Trophoblast cell (in vitro differentiated cells and primary cell): ENCODE measurements around the gene ALG8.

Experiments
- DNase-seq, 2 donors: peaks; one replicate each; pipeline ENCODE4 v3.0.0-alpha.2; 2016
- H2AFZ ChIP-seq: 2 replicates; pipeline ENCODE4 v1.6.1; 2013; ENCODE audit warnings: low read length, moderate library complexity, mild to moderate bottlenecking; ENCODE audit not compliant: insufficient read depth, poor library complexity
- H2AK5ac ChIP-seq: 2 replicates; pipeline ENCODE4 v1.6.1; 2013; ENCODE audit warnings: mild to moderate bottlenecking, low read length
- H2BK120ac ChIP-seq: 2 replicates; pipeline ENCODE4 v1.6.1; 2013; ENCODE audit warnings: low read length, mild to moderate bottlenecking, moderate library complexity; ENCODE audit not compliant: insufficient read depth, poor library complexity
- H2BK12ac ChIP-seq: 2 replicates; pipeline ENCODE4 v1.6.1; 2013; ENCODE audit warnings: mild to moderate bottlenecking, low read length, moderate library complexity
- H2BK5ac ChIP-seq: 2 replicates; pipeline ENCODE4 v1.6.1; 2013; ENCODE audit warnings: low read length, low read depth, moderate library complexity, mild to moderate bottlenecking; ENCODE audit not compliant: poor library complexity
- H3K14ac ChIP-seq: 2 replicates; pipeline ENCODE4 v1.6.1; 2013; ENCODE audit warnings: mild to moderate bottlenecking, low read length
- H3K18ac ChIP-seq: 2 replicates; pipeline ENCODE4 v1.6.1; 2013; ENCODE audit warnings: mild to moderate bottlenecking, low read length
- H3K23ac ChIP-seq: 2 replicates; pipeline ENCODE4 v1.6.1; 2013; ENCODE audit warnings: low read length
- H3K27ac ChIP-seq: 2 replicates; pipeline ENCODE4 v1.5.1; 2013; ENCODE audit warnings: low read depth, mild to moderate bottlenecking, inconsistent platforms, low read length, moderate library complexity
- H3K27me3 ChIP-seq: 2 replicates; pipeline ENCODE4 v1.6.1; 2013; ENCODE audit warnings: inconsistent platforms, mild to moderate bottlenecking, low read length, moderate library complexity; ENCODE audit not compliant: insufficient read depth
- H3K36me3 ChIP-seq, 2 experiments: 1 replicate in 1 of 2; 2 replicates in 1 of 2; pipeline ENCODE4 v1.6.1; 2013; ENCODE audit warnings: low read length in 2 of 2, mild to moderate bottlenecking in 2 of 2, moderate library complexity in 1 of 2; ENCODE audit not compliant: insufficient read depth in 2 of 2, control insufficient read depth in 1 of 2
- H3K4ac ChIP-seq: 2 replicates; pipeline ENCODE4 v1.6.1; 2013; ENCODE audit warnings: low read depth, mild to moderate bottlenecking, low read length, moderate library complexity
- H3K4me1 ChIP-seq, 2 experiments: 1 replicate in 1 of 2; 2 replicates in 1 of 2; pipeline ENCODE4 v1.6.1; 2013; ENCODE audit warnings: low read length in 2 of 2, mild to moderate bottlenecking in 2 of 2, moderate library complexity in 1 of 2; ENCODE audit not compliant: insufficient read depth in 2 of 2, control insufficient read depth in 1 of 2
- H3K4me2 ChIP-seq: 2 replicates; pipeline ENCODE4 v1.6.1; 2013; ENCODE audit warnings: inconsistent platforms, mild to moderate bottlenecking, low read length, moderate library complexity
- H3K4me3 ChIP-seq: 2 replicates; pipeline ENCODE4 v1.5.1; 2013; ENCODE audit warnings: mild to moderate bottlenecking, low read depth, low read length, inconsistent platforms
- H3K79me1 ChIP-seq: one replicate; pipeline ENCODE4 v1.6.1; 2013; ENCODE audit warnings: low read length
- H3K79me2 ChIP-seq: 2 replicates; pipeline ENCODE4 v1.6.1; 2013; ENCODE audit warnings: low read length, mild to moderate bottlenecking; ENCODE audit not compliant: control insufficient read depth, insufficient read depth, poor library complexity
- H3K9ac ChIP-seq: 2 replicates; pipeline ENCODE4 v1.6.1; 2013; ENCODE audit warnings: mild to moderate bottlenecking, low read length
- H3K9me3 ChIP-seq: 2 replicates; pipeline ENCODE4 v1.6.1; 2013; ENCODE audit warnings: low read depth, mild to moderate bottlenecking, control low read depth, inconsistent platforms, low read length; ENCODE audit not compliant: insufficient read depth
- H4K12ac ChIP-seq: 2 replicates; pipeline ENCODE4 v1.6.1; 2013; ENCODE audit warnings: low read depth, mild to moderate bottlenecking, low read length, moderate library complexity
- H4K8ac ChIP-seq: 2 replicates; pipeline ENCODE4 v1.6.1; 2013; ENCODE audit warnings: low read depth, mild to moderate bottlenecking, low read length, moderate library complexity
- H4K91ac ChIP-seq: one replicate; pipeline ENCODE4 v1.6.1; 2013; ENCODE audit warnings: low read depth, mild to moderate bottlenecking, low read length, moderate library complexity
- WGBS: extraction: QIAGEN DNeasy Blood & Tissue Kit; methylation state at CpG from one replicate; pipeline ENCODE4 v1.1.7; 2013; ENCODE audit warnings: missing lambda C conversion rate; ENCODE audit not compliant: insufficient read length, insufficient coverage; ENCODE audit errors: extremely low coverage; 5-methylcytosine and 5-hydroxymethylcytosine counted together

ALG8 gene

GRCh38 chr11:78070621-78071020 is 68.8 kb downstream of the ALG8 start:
- Histone ChIP-seq H3K27me3 (no peaks in the 10 kb centered on the region), H2BK120ac (no peak overlapping the region), H3K4me1 (peaks cover 3 to 5% of the 10 kb centered on the region in 2 experiments), H3K4me2 (no peak overlapping the region), H4K12ac (no peak overlapping the region), H3K9me3 (no peaks in the 10 kb centered on the region), H3K14ac (no peak overlapping the region), H3K79me1 (no peaks in the 10 kb centered on the region), H3K23ac (no peak overlapping the region), H2BK12ac (no peak overlapping the region), H3K79me2 (peaks cover 5% of the 10 kb centered on the region), H3K4me3 (no peak overlapping the region), H3K27ac (no peak overlapping the region), H2AFZ (no peak overlapping the region), H3K4ac (no peak overlapping the region), H2AK5ac (no peak overlapping the region), H4K8ac (no peak overlapping the region), H3K36me3 (peaks cover 21 to 30% of the 10 kb centered on the region in 2 experiments), H4K91ac (no peak overlapping the region), H2BK5ac (peak overlapping the region; percentile 51), H3K9ac (no peak overlapping the region), H3K18ac (peak overlapping the region; percentile 14)
- DNase-seq: no peak
- WGBS: no CpG with 5 or more reads among the region's 2 CpGs

- H2AK5ac ChIP-seq: no peak overlapping the region
- H4K91ac ChIP-seq: no peak overlapping the region
- H3K23ac ChIP-seq: no peak overlapping the region
- H3K4me2 ChIP-seq: no peak overlapping the region
- H3K18ac ChIP-seq: no peak overlapping the region
- no peak overlapping the region for H4K12ac ChIP-seq
- no peak overlapping the region for H4K8ac ChIP-seq
- no peaks in the 10 kb centered on the region for H3K79me1 ChIP-seq
- no peaks in the 10 kb centered on the region for H3K27me3 ChIP-seq
- H3K79me2 ChIP-seq: no peaks in the 10 kb centered on the region
- H2BK5ac ChIP-seq: no peak overlapping the region
- H3K4me1 ChIP-seq: no peaks in the 10 kb centered on the region
- H3K4ac ChIP-seq: no peak overlapping the region
- no CpG with 5 or more reads among the region's 2 CpGs for WGBS
- H2AFZ ChIP-seq: no peak overlapping the region
- peak overlapping the region; percentile 43 for H3K9ac ChIP-seq
- no peak overlapping the region for H2BK120ac ChIP-seq
- H3K14ac ChIP-seq: no peak overlapping the region
- peaks cover 19 to 26% of the 10 kb centered on the region in 2 experiments for H3K36me3 ChIP-seq
- H3K27ac ChIP-seq: no peak overlapping the region
- H2BK12ac ChIP-seq: no peak overlapping the region
- no peak for DNase-seq
- no peak overlapping the region for H3K4me3 ChIP-seq
- no peaks in the 10 kb centered on the region for H3K9me3 ChIP-seq
Observed at GRCh38 chr11:78069465-78069864, 70.0 kb downstream of the ALG8 start.

- no peak overlapping the region for H4K12ac ChIP-seq
- no peak overlapping the region for H2BK12ac ChIP-seq
- no peak overlapping the region for H2AK5ac ChIP-seq
Observed at GRCh38 chr11:78067704-78068103, 71.7 kb downstream of the ALG8 start.

GRCh38 chr11:78066471-78066870 is 73.0 kb downstream of the ALG8 start:
- Histone ChIP-seq H2BK12ac (no peak overlapping the region), H3K9ac (no peak overlapping the region), H3K14ac (no peak overlapping the region), H4K8ac (no peak overlapping the region), H3K36me3 (peaks cover 11 to 17% of the 10 kb centered on the region in 2 experiments), H3K18ac (no peak overlapping the region), H3K23ac (no peak overlapping the region), H2AK5ac (no peak overlapping the region), H4K91ac (no peak overlapping the region), H3K4me3 (no peak overlapping the region), H3K4me1 (peaks cover 2 to 3% of the 10 kb centered on the region in 2 experiments), H3K4ac (no peak overlapping the region), H3K79me1 (no peaks in the 10 kb centered on the region), H2BK5ac (no peak overlapping the region), H3K27me3 (no peaks in the 10 kb centered on the region), H2BK120ac (no peak overlapping the region), H3K79me2 (no peaks in the 10 kb centered on the region), H3K9me3 (no peaks in the 10 kb centered on the region), H3K4me2 (no peak overlapping the region), H4K12ac (no peak overlapping the region), H2AFZ (no peak overlapping the region), H3K27ac (no peak overlapping the region)
- no CpG with 5 or more reads among the region's 2 CpGs for WGBS
- no peak for DNase-seq

More at GRCh38 chr11:78067704-78068103, 71.7 kb downstream of the ALG8 start:
- no CpG with 5 or more reads among the region's 4 CpGs for WGBS
- H3K4me3 ChIP-seq: no peak overlapping the region
- no peak overlapping the region for H3K14ac ChIP-seq
- no peaks in the 10 kb centered on the region for H3K79me1 ChIP-seq
- H3K27ac ChIP-seq: no peak overlapping the region
- no peaks in the 10 kb centered on the region for H3K4me1 ChIP-seq
- peaks cover 14 to 26% of the 10 kb centered on the region in 2 experiments for H3K36me3 ChIP-seq
- no peak overlapping the region for H4K8ac ChIP-seq
- no peak overlapping the region for H3K4me2 ChIP-seq
- H2AFZ ChIP-seq: no peak overlapping the region
- no peak overlapping the region for H4K91ac ChIP-seq
- H3K4ac ChIP-seq: no peak overlapping the region
- no peak overlapping the region for H3K23ac ChIP-seq
- no peak for DNase-seq
- no peak overlapping the region for H2BK5ac ChIP-seq
- no peak overlapping the region for H3K18ac ChIP-seq
- H2BK120ac ChIP-seq: no peak overlapping the region
- no peaks in the 10 kb centered on the region for H3K27me3 ChIP-seq
- H3K9ac ChIP-seq: no peak overlapping the region
- H3K79me2 ChIP-seq: no peaks in the 10 kb centered on the region
- H3K9me3 ChIP-seq: no peaks in the 10 kb centered on the region
